Measurements from ENCODE around the gene GPC5. TPM values are rescaled to one million over a fixed set of nuclear protein-coding genes. Genes with fewer than 3 reads are reported as not detected.

GPC5 gene
- total RNA-seq, 1 donor from 2014 or later = 0.24 TPM

DNA sequence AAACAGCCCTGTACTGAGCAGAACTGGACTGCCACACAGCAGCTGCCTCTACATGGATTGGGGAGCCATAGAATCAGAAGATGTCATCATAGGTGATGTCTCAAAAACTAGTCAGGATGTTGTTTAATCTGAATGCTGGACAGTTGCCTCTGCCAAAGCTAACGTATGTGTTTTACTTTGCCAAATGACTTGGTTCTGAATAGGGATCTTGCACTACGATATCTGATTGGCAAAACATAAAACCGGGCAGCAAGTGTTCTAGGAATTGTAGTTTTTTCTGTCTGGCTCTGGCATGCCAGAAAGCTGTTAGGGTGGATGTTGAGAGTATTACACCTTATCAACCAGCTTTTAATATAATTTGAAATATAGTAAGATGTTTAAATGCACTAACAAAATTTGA is 645.9 kb downstream of the GPC5 start:
- Mint-ChIP-seq H3K27me3 (no peaks in the 10 kb centered on the region), H3K9me3 (peaks cover 2% of the 10 kb centered on the region), H3K27ac (no peak overlapping the region), H3K36me3 (ENCODE audit: low read depth) (no peaks in the 10 kb centered on the region), H3K4me1 (no peaks in the 10 kb centered on the region), H3K4me3 (no peak overlapping the region)
- TF ChIP-seq, protein P1, sequence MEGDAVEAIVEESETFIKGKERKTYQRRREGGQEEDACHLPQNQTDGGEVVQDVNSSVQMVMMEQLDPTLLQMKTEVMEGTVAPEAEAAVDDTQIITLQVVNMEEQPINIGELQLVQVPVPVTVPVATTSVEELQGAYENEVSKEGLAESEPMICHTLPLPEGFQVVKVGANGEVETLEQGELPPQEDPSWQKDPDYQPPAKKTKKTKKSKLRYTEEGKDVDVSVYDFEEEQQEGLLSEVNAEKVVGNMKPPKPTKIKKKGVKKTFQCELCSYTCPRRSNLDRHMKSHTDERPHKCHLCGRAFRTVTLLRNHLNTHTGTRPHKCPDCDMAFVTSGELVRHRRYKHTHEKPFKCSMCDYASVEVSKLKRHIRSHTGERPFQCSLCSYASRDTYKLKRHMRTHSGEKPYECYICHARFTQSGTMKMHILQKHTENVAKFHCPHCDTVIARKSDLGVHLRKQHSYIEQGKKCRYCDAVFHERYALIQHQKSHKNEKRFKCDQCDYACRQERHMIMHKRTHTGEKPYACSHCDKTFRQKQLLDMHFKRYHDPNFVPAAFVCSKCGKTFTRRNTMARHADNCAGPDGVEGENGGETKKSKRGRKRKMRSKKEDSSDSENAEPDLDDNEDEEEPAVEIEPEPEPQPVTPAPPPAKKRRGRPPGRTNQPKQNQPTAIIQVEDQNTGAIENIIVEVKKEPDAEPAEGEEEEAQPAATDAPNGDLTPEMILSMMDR (IDR thresholded peaks at IDR 0.05) = no peak
- CTCF ChIA-PET = no interaction called here
- DNase-seq (no peak), ATAC-seq (ENCODE audit: low read depth) (no peak)
- intact Hi-C loops (cut with micrococcal nuclease) = no loop called here
- POLR2A ChIA-PET = no interaction called here

DNA sequence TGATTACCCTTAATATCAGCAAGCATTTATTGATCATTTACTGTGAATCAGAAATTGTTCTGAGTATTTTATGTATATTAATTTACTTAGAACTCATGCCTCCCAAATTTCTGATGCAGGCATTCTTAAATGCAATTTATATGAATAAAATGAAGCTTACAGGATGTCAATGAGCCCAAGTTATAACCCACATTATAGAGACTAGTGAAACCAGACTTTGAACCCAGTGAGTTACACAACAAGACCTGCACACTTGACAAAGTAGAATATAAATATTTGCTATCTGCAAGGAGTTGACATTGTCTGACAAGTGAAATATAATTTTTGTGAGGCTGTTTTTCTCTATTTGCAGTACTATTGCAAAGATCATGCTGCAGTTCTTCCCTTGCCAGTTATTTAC is 656.0 kb downstream of the GPC5 start:
- H3K27ac Mint-ChIP-seq = no peak overlapping the region
- no peak overlapping the region for H3K4me3 Mint-ChIP-seq
- ChIA-PET CTCF (no interaction called here), POLR2A (no interaction called here)
- intact Hi-C loops (cut with micrococcal nuclease) = no loop called here
- no peak for DNase-seq
- H3K36me3 Mint-ChIP-seq (ENCODE audit: low read depth) = no peaks in the 10 kb centered on the region
- no peaks in the 10 kb centered on the region for H3K4me1 Mint-ChIP-seq
- TF ChIP-seq, protein P1 (IDR thresholded peaks at IDR 0.05) = no peak
- no peak for ATAC-seq (ENCODE audit: low read depth)
- H3K9me3 Mint-ChIP-seq = peaks cover 13% of the 10 kb centered on the region
- no peaks in the 10 kb centered on the region for H3K27me3 Mint-ChIP-seq

DNA sequence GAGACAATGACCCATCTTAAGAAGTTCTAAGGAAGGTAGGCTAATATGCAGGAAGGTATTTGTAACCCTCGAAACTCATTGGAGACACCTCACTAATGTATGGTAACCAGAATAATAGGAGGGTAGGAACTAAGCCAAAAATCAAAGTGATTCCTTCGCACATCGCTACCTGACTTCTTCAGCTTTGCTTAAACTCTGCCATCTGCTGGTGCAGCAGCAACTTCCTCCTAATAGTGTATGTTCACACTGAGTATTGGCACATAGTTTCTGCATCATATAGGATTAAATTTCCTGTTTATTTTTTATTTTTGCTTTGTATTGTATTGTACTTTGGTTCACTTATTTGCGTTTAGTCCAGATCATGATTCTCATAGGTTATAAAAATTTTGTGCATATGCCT is 676.2 kb downstream of the GPC5 start:
- Mint-ChIP-seq H3K27ac (no peak overlapping the region), H3K9me3 (peaks cover 2% of the 10 kb centered on the region), H3K4me3 (no peak overlapping the region), H3K4me1 (no peaks in the 10 kb centered on the region), H3K36me3 (ENCODE audit: low read depth) (no peaks in the 10 kb centered on the region), H3K27me3 (no peaks in the 10 kb centered on the region)
- ChIA-PET CTCF (no interaction called here), POLR2A (no interaction called here)
- no peak for ATAC-seq (ENCODE audit: low read depth)
- intact Hi-C loops (cut with micrococcal nuclease) = no loop called here
- DNase-seq = no peak
- TF ChIP-seq, protein P1 (IDR thresholded peaks at IDR 0.05) = no peak

DNA sequence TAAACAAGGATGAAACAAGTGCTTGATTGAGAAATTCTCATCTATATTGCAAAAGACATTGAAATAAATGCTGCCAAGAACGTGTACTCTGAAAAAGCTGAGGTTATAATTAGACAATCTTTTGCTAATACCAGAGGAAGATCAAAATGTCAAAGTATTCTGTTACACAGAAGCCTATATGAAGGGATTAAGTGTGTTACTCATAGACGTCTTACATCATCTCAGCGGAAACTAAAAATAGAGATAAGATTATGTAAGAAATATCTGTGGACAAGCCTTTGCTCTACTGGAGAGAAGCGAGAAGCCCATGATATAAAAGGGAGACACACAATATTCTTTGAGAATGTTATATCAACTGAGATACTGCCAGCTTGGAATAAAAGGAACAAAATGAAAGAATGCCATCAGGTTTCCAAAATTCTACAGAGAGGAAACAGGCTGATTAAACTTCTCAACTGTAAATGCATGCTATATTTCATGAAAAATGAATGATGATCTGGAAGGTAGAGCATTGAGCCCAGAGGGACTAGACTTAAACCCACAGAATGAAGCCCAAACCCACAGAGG is 699.0 kb downstream of the GPC5 start:
- no peak for ATAC-seq (ENCODE audit: low read depth)
- no peak for DNase-seq
- H3K27ac Mint-ChIP-seq = no peak overlapping the region
- peaks cover 4% of the 10 kb centered on the region for H3K9me3 Mint-ChIP-seq
- ChIA-PET CTCF (no interaction called here), POLR2A (no interaction called here)
- intact Hi-C loops (cut with micrococcal nuclease) = no loop called here
- H3K27me3 Mint-ChIP-seq = no peaks in the 10 kb centered on the region
- H3K4me3 Mint-ChIP-seq = no peak overlapping the region
- no peaks in the 10 kb centered on the region for H3K4me1 Mint-ChIP-seq
- no peaks in the 10 kb centered on the region for H3K36me3 Mint-ChIP-seq (ENCODE audit: low read depth)
- TF ChIP-seq, protein P1 (IDR thresholded peaks at IDR 0.05) = no peak

DNA sequence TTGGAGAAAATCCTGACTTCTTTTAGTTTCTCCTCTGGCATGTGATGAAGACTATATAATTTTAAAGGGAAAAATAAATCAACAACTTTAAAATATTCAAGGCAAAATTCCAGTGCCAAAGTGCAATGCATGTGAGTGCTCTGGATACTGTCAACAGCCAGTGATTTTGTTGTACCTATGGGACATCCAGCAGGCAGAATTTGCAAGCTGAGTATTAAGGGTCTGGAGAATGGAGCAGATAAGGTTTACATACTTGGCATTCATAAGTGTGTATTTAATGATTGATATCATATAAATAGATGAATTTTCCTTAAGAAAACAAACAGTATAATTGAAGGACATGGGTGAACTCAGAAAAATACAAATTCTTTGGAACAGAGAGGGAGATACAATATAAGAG is 703.4 kb downstream of the GPC5 start:
- peaks cover 8% of the 10 kb centered on the region for H3K9me3 Mint-ChIP-seq
- no peak overlapping the region for H3K4me3 Mint-ChIP-seq
- POLR2A ChIA-PET = no interaction called here
- no peak overlapping the region for H3K27ac Mint-ChIP-seq
- DNase-seq (no peak), ATAC-seq (ENCODE audit: low read depth) (no peak)
- H3K36me3 Mint-ChIP-seq (ENCODE audit: low read depth) = no peaks in the 10 kb centered on the region
- no peaks in the 10 kb centered on the region for H3K27me3 Mint-ChIP-seq
- TF ChIP-seq, protein P1 (IDR thresholded peaks at IDR 0.05) = no peak
- no peaks in the 10 kb centered on the region for H3K4me1 Mint-ChIP-seq
- CTCF ChIA-PET = no interaction called here
- intact Hi-C loops (cut with micrococcal nuclease) = no loop called here
